OCI-LY1 (cell line): ENCODE results near the gene OS9.

Experiments used
- CTCF ChIP-seq: fragments of 200-600 bp; sonication (generic), shearing (Covaris generic); IDR thresholded peaks from 2 replicates; pipeline ENCODE4 v1.5.1; 2017; ENCODE audit warnings: mild to moderate bottlenecking, antibody characterized with exemption, low read length, moderate library complexity, mixed read lengths
- EZH2 ChIP-seq: fragments of 200-600 bp; sonication (generic), shearing (Covaris generic); IDR thresholded peaks from 2 replicates; pipeline ENCODE4 v1.8.0; 2017; ENCODE audit warnings: borderline replicate concordance, mixed run types, mild to moderate bottlenecking, antibody characterized with exemption, low read length, moderate library complexity, mixed read lengths

GRCh38 chr12:57715786-57716185 is 21.9 kb downstream of the OS9 start:
- TF ChIP-seq CTCF (no peak), EZH2 (no peak)
